ENCODE results near the gene CAMK1D.

DNA sequence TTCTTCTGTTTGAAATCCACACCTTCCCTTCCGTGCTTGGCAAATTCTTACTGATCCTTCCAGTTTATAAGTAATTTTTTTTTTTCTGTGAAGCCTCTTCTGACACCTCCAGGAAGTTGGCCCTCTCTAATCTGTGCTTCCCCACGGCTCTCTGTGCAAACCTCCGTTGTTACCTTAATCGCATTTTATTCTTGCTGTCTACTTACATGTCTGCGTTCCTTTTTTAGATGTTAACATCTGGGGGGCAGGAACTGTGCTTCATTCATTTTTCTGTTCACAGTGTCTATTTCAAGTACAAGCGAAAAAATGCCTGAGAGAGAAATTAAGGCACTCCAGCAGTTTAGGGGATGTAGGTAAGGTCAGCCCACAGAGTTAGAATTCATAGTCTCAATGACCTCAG, 8.4 kb upstream of the CAMK1D start:
- TF ChIP-seq POLR2A (IDR thresholded peaks at IDR 0.05), result no peak
- TF ChIP-seq, protein P1, sequence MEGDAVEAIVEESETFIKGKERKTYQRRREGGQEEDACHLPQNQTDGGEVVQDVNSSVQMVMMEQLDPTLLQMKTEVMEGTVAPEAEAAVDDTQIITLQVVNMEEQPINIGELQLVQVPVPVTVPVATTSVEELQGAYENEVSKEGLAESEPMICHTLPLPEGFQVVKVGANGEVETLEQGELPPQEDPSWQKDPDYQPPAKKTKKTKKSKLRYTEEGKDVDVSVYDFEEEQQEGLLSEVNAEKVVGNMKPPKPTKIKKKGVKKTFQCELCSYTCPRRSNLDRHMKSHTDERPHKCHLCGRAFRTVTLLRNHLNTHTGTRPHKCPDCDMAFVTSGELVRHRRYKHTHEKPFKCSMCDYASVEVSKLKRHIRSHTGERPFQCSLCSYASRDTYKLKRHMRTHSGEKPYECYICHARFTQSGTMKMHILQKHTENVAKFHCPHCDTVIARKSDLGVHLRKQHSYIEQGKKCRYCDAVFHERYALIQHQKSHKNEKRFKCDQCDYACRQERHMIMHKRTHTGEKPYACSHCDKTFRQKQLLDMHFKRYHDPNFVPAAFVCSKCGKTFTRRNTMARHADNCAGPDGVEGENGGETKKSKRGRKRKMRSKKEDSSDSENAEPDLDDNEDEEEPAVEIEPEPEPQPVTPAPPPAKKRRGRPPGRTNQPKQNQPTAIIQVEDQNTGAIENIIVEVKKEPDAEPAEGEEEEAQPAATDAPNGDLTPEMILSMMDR (IDR thresholded peaks at IDR 0.05), result no peak

Measured in right lobe of liver (tissue), 4 donors.